Kidney epithelial cell (primary cell): Measurements from ENCODE around the gene NSDHL. TPM values are rescaled to one million over a fixed set of nuclear protein-coding genes. Genes with fewer than 3 reads are reported as not detected.
A peak's percentile ranks its signal among the peaks of the same experiment; 100 is the strongest.

Source experiments
- DNase-seq: peaks from one replicate; pipeline ENCODE4 v3.0.0-alpha.2; 2010; ENCODE audit warnings: low read depth
- H3K27me3 ChIP-seq: 2 replicates; pipeline ENCODE4 v1.6.0; 2011; ENCODE audit warnings: low read length; ENCODE audit not compliant: control insufficient read depth, insufficient read depth
- H3K36me3 ChIP-seq: 2 replicates; pipeline ENCODE4 v1.5.1; 2011; ENCODE audit warnings: low read length; ENCODE audit not compliant: control insufficient read depth, insufficient read depth
- H3K4me3 ChIP-seq: 2 replicates; pipeline ENCODE4 v1.5.1; 2011; ENCODE audit warnings: low read depth, mild to moderate bottlenecking, control low read depth, low read length
- total RNA-seq: library from RNA; depleted of rRNA; stranded (reverse); fragments of >200 nt; gene quantifications from 2 replicates; pipeline ENCODE4 v1.2.3, GENCODE V29; 2015
- TF ChIP-seq, protein P1 (sequence below): IDR thresholded peaks from 2 replicates; pipeline ENCODE4 v1.5.1; 2011; ENCODE audit warnings: mild to moderate bottlenecking, moderate library complexity, low read length, control low read depth, inconsistent platforms; ENCODE audit not compliant: insufficient read depth, poor library complexity, severe bottlenecking

The NSDHL gene
- total RNA-seq, 1 donor from 2014 or later, result 31.3 TPM

DNA sequence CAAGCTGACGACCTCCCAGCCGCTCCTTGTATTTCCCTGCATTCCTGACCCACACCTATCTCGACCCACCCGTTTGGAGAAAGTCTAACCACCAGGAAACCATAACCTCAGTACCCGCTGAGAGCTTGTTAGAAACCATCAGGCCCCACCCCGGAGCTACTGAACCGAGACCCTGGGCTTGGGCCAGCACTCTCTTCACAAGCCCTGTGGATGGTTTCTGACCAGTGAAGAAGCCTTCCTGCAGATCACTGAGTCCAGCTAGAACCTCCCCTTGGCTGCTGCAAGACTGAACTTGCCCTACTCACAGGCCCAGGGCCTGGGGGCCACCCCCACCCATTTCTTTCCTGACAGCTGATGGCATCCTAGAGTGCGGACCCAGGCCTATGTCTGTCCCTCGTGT is 40.4 kb downstream of the NSDHL start:
- Histone ChIP-seq H3K27me3 (no peaks in the 10 kb centered on the region), H3K36me3 (no peaks in the 10 kb centered on the region), H3K4me3 (no peak overlapping the region)
- TF ChIP-seq, protein P1, sequence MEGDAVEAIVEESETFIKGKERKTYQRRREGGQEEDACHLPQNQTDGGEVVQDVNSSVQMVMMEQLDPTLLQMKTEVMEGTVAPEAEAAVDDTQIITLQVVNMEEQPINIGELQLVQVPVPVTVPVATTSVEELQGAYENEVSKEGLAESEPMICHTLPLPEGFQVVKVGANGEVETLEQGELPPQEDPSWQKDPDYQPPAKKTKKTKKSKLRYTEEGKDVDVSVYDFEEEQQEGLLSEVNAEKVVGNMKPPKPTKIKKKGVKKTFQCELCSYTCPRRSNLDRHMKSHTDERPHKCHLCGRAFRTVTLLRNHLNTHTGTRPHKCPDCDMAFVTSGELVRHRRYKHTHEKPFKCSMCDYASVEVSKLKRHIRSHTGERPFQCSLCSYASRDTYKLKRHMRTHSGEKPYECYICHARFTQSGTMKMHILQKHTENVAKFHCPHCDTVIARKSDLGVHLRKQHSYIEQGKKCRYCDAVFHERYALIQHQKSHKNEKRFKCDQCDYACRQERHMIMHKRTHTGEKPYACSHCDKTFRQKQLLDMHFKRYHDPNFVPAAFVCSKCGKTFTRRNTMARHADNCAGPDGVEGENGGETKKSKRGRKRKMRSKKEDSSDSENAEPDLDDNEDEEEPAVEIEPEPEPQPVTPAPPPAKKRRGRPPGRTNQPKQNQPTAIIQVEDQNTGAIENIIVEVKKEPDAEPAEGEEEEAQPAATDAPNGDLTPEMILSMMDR, result no peak
- no peak for DNase-seq

DNA sequence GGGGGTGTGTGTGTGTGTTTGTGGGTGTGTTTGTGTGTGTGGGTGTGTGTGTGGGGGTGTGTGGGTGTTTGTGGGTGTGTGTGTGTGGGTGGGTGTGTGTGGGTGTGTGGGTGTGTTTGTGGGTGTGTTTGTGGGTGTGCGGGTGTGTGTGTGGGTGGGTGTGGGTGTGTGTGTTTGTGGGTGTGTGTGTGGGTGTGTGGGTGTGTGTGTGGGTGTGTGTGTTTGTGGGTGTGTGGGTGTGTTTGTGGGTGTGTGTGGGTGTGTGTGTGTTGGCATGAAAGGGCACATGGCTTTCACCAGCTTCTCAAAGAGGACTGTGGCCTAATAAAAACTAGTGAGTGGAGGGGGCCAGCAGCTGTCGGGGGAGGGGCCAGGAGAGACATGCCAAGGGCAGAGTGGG is 41.7 kb downstream of the NSDHL start:
- no peaks in the 10 kb centered on the region for H3K27me3 ChIP-seq
- H3K4me3 ChIP-seq, result no peak overlapping the region
- no peaks in the 10 kb centered on the region for H3K36me3 ChIP-seq
- TF ChIP-seq, protein P1, result no peak
- DNase-seq, result no peak

DNA sequence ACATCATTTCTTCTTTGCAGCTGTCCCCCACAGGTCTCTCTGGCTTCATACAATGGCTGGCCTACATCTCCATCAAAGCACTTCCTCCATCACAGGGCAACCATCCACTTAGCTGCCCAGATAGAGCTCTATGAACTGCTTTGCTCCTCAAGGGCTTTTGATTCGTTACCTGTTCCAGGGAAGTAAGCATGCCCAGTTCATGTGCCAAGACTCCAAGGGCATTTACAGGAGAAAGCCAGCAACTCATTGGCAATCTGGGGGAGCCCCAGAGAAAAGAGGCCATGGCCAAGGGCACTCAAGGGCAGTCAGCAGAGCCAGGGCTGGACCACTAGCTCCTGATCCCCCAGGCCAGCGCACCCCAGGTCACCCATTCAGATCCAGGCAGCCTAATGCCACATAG is 42.5 kb downstream of the NSDHL start:
- TF ChIP-seq, protein P1, result no peak
- H3K4me3 ChIP-seq, result no peak overlapping the region
- no peaks in the 10 kb centered on the region for H3K36me3 ChIP-seq
- DNase-seq, result no peak
- H3K27me3 ChIP-seq, result no peaks in the 10 kb centered on the region

DNA sequence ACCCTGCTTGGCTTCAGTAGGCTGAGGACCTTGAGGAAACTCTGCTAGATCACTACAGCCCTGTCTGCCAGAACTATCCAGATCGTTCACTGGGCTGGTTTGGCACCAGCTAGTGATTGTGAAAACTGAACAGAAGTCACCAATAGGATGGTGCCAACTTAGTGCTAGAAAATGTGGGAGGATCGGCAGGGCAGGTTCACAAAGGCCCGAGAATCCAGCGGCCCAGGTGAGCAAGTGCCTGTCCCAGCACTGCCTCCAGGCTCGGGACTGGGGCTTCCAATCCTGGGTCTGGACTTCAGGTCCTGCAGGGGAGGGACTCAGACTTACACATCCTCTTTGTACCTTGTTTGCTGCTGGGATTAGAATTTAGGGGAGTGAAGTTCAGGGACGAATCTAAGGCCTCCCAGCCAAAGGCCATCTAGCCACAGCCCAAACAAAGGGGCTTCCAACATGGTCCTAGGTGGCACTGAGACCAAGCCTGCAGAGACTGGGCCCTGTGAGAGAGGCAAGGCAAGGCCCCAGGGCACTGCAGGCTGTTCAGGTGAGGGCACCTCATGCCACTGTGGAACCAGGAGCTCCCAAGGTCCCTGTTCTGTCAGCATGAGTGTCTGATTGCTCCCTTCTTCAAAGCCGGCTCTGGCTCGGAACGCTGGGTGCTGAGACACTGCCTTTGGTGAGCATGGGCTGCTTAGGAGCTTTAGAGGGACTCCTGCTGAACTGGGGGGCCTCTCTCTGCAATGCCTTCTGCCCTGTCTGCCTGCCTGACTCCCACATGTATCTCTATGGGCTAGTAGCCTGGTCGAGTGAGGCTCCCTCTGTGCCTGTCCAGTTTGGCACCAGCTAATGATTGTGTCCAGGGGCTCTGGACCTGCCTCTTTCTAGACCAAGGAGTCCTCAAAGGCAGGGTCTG is 46.3 kb downstream of the NSDHL start:
- DNase-seq, result no peak
- H3K36me3 ChIP-seq, result no peaks in the 10 kb centered on the region
- H3K27me3 ChIP-seq, result no peaks in the 10 kb centered on the region
- no peak overlapping the region for H3K4me3 ChIP-seq
- TF ChIP-seq, protein P1, result no peak

DNA sequence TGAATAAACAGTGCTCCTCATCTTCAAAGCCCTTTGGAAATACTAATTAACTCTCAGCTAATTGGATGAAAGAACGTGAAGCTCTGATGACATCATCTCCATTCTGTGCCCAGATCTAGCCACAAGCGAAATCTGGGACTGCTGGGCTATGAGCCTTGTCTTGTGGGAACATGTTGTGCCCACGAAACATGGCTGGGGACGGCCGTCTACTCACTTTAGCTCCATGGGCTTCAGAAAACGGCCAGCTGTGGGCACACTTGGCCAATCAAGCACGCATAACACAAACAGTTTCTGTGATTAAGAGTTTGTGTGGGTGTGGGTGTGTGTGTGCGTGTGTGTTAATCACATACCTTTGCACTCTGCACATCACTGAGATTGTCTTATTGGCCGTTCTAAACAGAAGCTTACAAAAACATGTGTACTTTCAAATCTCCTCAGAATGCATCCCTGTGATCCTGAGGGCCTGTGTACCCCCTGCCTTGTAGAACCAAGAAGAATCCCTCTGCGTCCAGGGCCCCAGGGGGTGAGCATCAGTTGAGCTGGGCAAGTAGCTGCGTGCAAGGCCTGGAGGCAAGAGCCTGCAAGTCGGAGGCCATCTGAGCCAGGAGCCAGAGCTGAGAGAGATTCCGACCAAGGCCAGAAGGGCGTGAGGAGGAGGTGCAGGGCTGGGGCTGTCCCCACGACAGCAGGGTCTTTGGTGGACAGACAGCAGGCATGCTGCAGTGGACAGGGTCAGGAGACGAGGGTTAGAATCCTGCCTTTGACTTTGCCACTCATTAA is 48.3 kb downstream of the NSDHL start:
- no peak overlapping the region for H3K4me3 ChIP-seq
- H3K36me3 ChIP-seq, result no peaks in the 10 kb centered on the region
- TF ChIP-seq, protein P1, result no peak
- no peaks in the 10 kb centered on the region for H3K27me3 ChIP-seq
- peak; percentile 72 for DNase-seq
